ENCODE results near the gene ZBTB37.
"Not testable (repeated sequence)": the region's sequence is repeated elsewhere in the genome, so short reads cannot be mapped to it uniquely, and the experiment has no call there.

The ZBTB37 gene

GRCh38 chr1:173915596-173915995 lies 47.4 kb downstream of the ZBTB37 start:
- no peak for DNase-seq

GRCh38 chr1:173916667-173917066 lies 48.5 kb downstream of the ZBTB37 start:
- DNase-seq, result no peak

GRCh38 chr1:173917149-173917548 lies 49.0 kb downstream of the ZBTB37 start, which contains the start of gene SERPINC1:
Gene SERPINC1, minus strand, starts transcription at chr1:173917327. Its CDS starts 68 bp downstream, at chr1:173917259.
- DNase-seq, result no peak

GRCh38 chr1:173917635-173918493 lies 49.7 kb downstream of the ZBTB37 start:
- DNase-seq, result no peak

GRCh38 chr1:173920861-173921260 lies 52.7 kb downstream of the ZBTB37 start:
- DNase-seq, result no peak

GRCh38 chr1:173925306-173926242 lies 57.4 kb downstream of the ZBTB37 start:
- DNase-seq, result no peak

- not testable (repeated sequence) for DNase-seq
These were observed 62.4 kb downstream of the ZBTB37 start for GRCh38 chr1:173930541-173930940.

- no peak for DNase-seq
These were observed 66.3 kb downstream of the ZBTB37 start for GRCh38 chr1:173934440-173934839.

- no peak for DNase-seq
These were observed 68.9 kb downstream of the ZBTB37 start for GRCh38 chr1:173937062-173937461.

GRCh38 chr1:173946380-173946921 lies 78.3 kb downstream of the ZBTB37 start:
- no peak for DNase-seq

- no peak for DNase-seq
These were observed 80.4 kb downstream of the ZBTB37 start for GRCh38 chr1:173948594-173948993.
